ENCODE measurements around the gene UGT1A5. TPM values are rescaled to one million over a fixed set of nuclear protein-coding genes. Genes with fewer than 3 reads are reported as not detected.
A peak's percentile ranks its signal among the peaks of the same experiment; 100 is the strongest.

UGT1A5 gene
- total RNA-seq, 2 donors from 2014 or later: not detected

GRCh38 chr2:233813236-233814055 lies 100.7 kb downstream of the UGT1A5 start:
- Mint-ChIP-seq H3K9me3 (no peaks in the 10 kb centered on the region), H3K27ac (no peak overlapping the region), H3K36me3 (ENCODE audit: low read depth) (no peaks in the 10 kb centered on the region), H3K4me1 (no peaks in the 10 kb centered on the region), H3K27me3 (ENCODE audit: insufficient read depth) (peaks cover 8% of the 10 kb centered on the region), H3K4me3 (no peak overlapping the region)
- Histone ChIP-seq H3K4me1 (ENCODE audit: control insufficient read depth, insufficient read depth, low read length) (no peaks in the 10 kb centered on the region), H3K4me3 (ENCODE audit: low read length) (no peak overlapping the region), H3K27me3 (ENCODE audit: control insufficient read depth, insufficient read depth, low read length, poor library complexity, severe bottlenecking) (no peaks in the 10 kb centered on the region), H3K36me3 (ENCODE audit: control insufficient read depth, insufficient read depth, low read length) (no peaks in the 10 kb centered on the region), H3K27ac (ENCODE audit: low read depth, low read length) (no peak overlapping the region), H3K9me3 (ENCODE audit: control insufficient read depth, low read length) (no peaks in the 10 kb centered on the region), H3K9ac (ENCODE audit: extremely low read depth, low read length, poor library complexity, severe bottlenecking) (no peak overlapping the region)
- 92 to 100% methylated on average over 3 of the region's 3 CpGs for WGBS, 2 experiments (ENCODE audit: insufficient coverage in 1 of 2, insufficient read length in 1 of 2)
- TF ChIP-seq CTCF (conservative IDR thresholded peaks at IDR 0.05): no peak
- DNase-seq: peak; percentile 13

GRCh38 chr2:233814056-233814835 lies 101.5 kb downstream of the UGT1A5 start:
- 86% methylated on average over 2 of the region's 2 CpGs; no CpG with 5 or more reads in 1 of the 2 experiments for WGBS, 2 experiments (ENCODE audit: insufficient coverage in 1 of 2, insufficient read length in 1 of 2)
- Histone ChIP-seq H3K27ac (ENCODE audit: low read depth, low read length) (no peak overlapping the region), H3K9me3 (ENCODE audit: control insufficient read depth, low read length) (no peaks in the 10 kb centered on the region), H3K27me3 (ENCODE audit: control insufficient read depth, insufficient read depth, low read length, poor library complexity, severe bottlenecking) (no peaks in the 10 kb centered on the region), H3K9ac (ENCODE audit: extremely low read depth, low read length, poor library complexity, severe bottlenecking) (no peak overlapping the region), H3K4me1 (ENCODE audit: control insufficient read depth, insufficient read depth, low read length) (no peaks in the 10 kb centered on the region), H3K36me3 (ENCODE audit: control insufficient read depth, insufficient read depth, low read length) (no peaks in the 10 kb centered on the region), H3K4me3 (ENCODE audit: low read length) (no peak overlapping the region)
- H3K27ac Mint-ChIP-seq: no peak overlapping the region
- peak; percentile 15 for TF ChIP-seq CTCF (conservative IDR thresholded peaks at IDR 0.05)
- no peaks in the 10 kb centered on the region for H3K36me3 Mint-ChIP-seq (ENCODE audit: low read depth)
- peaks cover 8% of the 10 kb centered on the region for H3K27me3 Mint-ChIP-seq (ENCODE audit: insufficient read depth)
- H3K4me3 Mint-ChIP-seq: no peak overlapping the region
- no peaks in the 10 kb centered on the region for H3K9me3 Mint-ChIP-seq
- peak; percentile 57 for DNase-seq
- H3K4me1 Mint-ChIP-seq: no peaks in the 10 kb centered on the region

GRCh38 chr2:233815861-233816260 lies 103.2 kb downstream of the UGT1A5 start:
- no peaks in the 10 kb centered on the region for H3K9me3 Mint-ChIP-seq
- no peak overlapping the region for H3K4me3 ChIP-seq (ENCODE audit: low read length)
- H3K27me3 ChIP-seq (ENCODE audit: control insufficient read depth, insufficient read depth, low read length, poor library complexity, severe bottlenecking): no peaks in the 10 kb centered on the region
- H3K36me3 Mint-ChIP-seq (ENCODE audit: low read depth): no peaks in the 10 kb centered on the region
- H3K9ac ChIP-seq (ENCODE audit: extremely low read depth, low read length, poor library complexity, severe bottlenecking): no peak overlapping the region
- H3K27me3 Mint-ChIP-seq (ENCODE audit: insufficient read depth): peaks cover 3% of the 10 kb centered on the region
- H3K9me3 ChIP-seq (ENCODE audit: control insufficient read depth, low read length): no peaks in the 10 kb centered on the region
- H3K4me1 ChIP-seq (ENCODE audit: control insufficient read depth, insufficient read depth, low read length): no peaks in the 10 kb centered on the region
- H3K27ac ChIP-seq (ENCODE audit: low read depth, low read length): no peak overlapping the region
- no peak for TF ChIP-seq CTCF (conservative IDR thresholded peaks at IDR 0.05)
- H3K4me3 Mint-ChIP-seq: no peak overlapping the region
- H3K4me1 Mint-ChIP-seq: no peaks in the 10 kb centered on the region
- no peak for DNase-seq
- WGBS, 2 experiments (ENCODE audit: insufficient coverage in 1 of 2, insufficient read length in 1 of 2): 75 to 93% methylated on average over 1 to 6 of the region's 6 CpGs
- no peaks in the 10 kb centered on the region for H3K36me3 ChIP-seq (ENCODE audit: control insufficient read depth, insufficient read depth, low read length)
- no peak overlapping the region for H3K27ac Mint-ChIP-seq

Data from endodermal cell (in vitro differentiated cells).